GM21423 (cell line): ENCODE measurements around the gene ROS1.

Experiments
- ATAC-seq: cut with Tn5 transposase; IDR thresholded peaks from one replicate; pipeline ENCODE4 v1.9.1; 2021; ENCODE audit warnings: mild to moderate bottlenecking, moderate library complexity; ENCODE audit not compliant: unreplicated experiment

Gene ROS1

DNA sequence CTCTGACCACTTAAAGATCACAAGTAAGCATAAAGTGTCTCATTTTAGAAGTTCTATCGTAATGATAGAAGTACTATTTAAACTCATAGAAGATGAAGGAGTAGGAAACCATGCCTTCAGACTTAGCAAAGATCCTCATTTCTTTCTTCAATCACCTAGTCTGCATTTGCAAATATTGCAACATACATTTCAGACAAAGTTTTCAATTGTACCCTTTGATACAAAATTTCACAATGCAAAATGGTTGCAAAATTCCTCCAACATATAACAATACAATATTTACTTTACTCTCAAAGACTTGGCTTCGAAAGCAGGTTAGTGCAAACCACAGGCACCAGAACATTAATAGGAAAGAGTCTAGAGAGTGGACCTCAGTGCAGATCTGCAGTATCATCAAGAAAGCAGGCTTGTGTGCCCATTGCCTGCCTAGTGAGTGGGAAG lies 16.1 kb upstream of the ROS1 start:
- no peak for ATAC-seq

DNA sequence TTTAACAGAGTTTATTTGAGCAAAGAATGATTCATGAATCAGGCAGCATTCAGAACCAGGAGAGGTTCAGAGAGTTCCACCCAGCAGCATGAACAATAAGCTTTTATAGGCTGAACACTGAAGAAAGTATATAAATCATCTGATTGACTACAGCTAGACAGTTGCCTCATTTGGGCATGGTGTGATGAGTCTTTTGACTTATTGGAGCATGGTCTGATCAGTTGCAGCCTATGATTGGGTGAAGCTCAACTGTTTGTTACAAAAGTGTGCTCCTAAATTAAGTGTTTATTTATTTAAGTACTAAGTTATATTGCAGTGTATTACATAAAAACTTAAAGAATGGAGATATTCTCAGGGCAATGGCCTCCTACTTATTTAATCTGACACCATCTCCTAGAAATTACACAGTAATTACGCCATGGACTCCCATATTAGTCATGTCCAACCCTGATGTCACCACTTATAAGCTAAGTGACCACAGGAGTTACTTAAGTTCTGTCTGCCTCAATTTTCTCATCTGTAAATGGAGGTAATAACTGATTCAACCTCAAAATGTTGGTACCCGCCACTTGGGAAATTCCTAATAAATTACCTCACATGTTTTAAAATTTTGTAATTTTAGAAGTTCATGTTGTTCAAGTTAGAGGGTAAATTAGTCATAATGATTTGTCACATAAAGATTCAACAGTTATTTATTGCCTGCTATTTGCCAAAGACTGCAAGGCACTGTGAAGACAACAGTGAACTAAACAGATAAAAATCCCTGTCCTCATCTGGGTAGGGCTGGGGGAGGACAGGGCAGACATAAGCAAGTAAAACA lies 15.2 kb upstream of the ROS1 start:
- ATAC-seq, result no peak

- ATAC-seq, result no peak
Measured at GRCh38 chr6:117432273-117432672, 6.5 kb upstream of the ROS1 start.

- no peak for ATAC-seq
Measured at GRCh38 chr6:117423754-117424153, 2.0 kb downstream of the ROS1 start.

- no peak for ATAC-seq
Measured at GRCh38 chr6:117418320-117418719, 7.4 kb downstream of the ROS1 start.

DNA sequence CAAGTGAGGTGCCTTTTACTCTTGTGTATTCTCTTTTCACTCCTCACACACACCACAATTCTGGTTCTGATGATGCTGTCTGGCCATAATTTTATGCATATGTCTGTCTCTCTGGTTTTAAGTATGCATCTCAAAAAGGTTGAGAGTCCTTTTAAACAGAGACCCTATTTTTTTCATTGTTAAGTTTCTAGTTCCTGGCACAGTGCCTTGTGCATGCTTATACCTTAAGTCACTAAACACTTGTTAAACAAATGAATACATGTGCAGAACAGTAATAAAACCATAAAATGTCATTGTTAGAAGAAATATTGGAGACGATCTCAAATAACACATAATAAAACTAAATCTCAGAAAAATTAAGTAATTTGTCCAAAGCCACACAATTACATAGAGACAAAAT lies 7.9 kb downstream of the ROS1 start:
- ATAC-seq, result no peak

DNA sequence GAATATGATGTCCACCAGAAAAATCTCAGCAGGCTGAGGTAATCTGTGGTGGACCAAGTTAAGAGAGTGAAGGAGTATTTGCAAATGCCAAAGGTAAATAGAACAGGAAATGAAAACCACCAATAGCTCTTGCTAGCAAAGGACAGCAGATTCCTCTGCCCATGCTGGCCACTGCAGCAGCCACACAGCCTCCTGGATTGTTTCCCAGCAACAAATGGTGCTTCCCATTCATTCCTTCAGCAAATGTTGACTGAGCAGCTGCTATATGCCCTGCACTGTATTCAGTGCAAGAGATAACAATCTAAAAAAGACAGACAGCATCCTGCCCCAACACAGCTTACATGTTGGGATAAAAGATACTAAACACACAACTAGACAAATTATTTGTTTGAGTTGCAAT lies 11.0 kb downstream of the ROS1 start:
- no peak for ATAC-seq

DNA sequence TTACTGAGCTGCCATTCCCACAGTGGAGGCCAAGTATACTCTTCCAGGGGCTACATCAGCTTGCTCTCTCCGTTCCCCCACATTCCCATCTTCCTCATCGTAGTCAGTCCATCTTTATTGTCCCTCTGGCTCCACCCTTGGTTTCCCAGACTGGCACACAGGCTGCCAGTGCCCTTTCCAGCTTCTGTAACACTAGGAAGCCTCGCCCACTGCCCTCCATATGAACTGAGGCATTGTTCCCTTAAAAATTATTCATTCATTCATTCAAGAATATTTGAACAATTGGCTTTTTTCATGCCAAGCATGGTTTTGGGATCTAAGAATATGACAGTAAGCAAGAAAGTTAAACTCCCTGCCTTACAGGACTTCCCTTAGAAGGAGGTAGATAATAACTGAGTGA lies 14.3 kb downstream of the ROS1 start:
- no peak for ATAC-seq

GRCh38 chr6:117409863-117410262 lies 15.9 kb downstream of the ROS1 start:
- no peak for ATAC-seq

- ATAC-seq, result no peak
Measured at GRCh38 chr6:117409420-117409819, 16.3 kb downstream of the ROS1 start.

- ATAC-seq, result no peak
Measured at GRCh38 chr6:117404548-117404947, 21.2 kb downstream of the ROS1 start.

GRCh38 chr6:117401799-117402198 lies 23.9 kb downstream of the ROS1 start:
- no peak for ATAC-seq

- ATAC-seq, result no peak
Measured at GRCh38 chr6:117399924-117400323, 25.8 kb downstream of the ROS1 start.

GRCh38 chr6:117399126-117399525 lies 26.6 kb downstream of the ROS1 start:
- ATAC-seq, result no peak

- no peak for ATAC-seq
Measured at GRCh38 chr6:117397536-117398227, 28.1 kb downstream of the ROS1 start.

- ATAC-seq, result no peak
Measured at GRCh38 chr6:117396228-117396627, 29.5 kb downstream of the ROS1 start.

GRCh38 chr6:117395164-117395563 lies 30.6 kb downstream of the ROS1 start:
- ATAC-seq, result no peak

- no peak for ATAC-seq
Measured at GRCh38 chr6:117393045-117393444, 32.7 kb downstream of the ROS1 start.

DNA sequence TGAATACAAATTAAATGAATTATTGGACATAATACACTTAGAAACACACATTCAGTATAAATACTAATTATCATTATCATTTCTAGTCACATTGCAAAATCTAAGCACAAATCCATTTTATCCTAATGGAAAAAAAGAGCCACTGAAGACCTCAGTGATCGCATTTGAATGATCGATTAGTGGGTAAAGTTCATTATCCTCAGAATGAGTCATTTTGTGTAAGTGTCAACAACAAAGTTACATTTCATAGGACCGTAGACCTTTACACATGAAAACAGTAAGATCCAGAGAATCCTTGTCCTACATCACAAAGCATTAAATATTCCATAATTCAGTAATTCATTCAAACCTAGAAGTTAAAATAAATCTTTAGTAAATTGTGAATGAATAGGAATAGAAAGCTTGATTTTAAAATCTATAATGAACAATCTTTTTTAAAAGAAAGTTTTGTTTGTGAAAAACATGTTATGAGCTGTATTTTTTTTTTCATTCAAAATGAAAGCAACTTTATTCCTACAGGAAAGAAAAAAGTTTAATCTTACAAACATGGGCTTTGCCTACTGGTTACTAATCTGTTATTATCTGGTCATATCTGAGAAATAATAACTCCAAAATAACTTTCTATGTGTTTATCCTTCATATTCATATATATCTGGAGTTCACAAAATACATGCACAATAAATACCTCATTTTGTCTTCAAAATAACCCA lies 33.7 kb downstream of the ROS1 start:
- no peak for ATAC-seq

DNA sequence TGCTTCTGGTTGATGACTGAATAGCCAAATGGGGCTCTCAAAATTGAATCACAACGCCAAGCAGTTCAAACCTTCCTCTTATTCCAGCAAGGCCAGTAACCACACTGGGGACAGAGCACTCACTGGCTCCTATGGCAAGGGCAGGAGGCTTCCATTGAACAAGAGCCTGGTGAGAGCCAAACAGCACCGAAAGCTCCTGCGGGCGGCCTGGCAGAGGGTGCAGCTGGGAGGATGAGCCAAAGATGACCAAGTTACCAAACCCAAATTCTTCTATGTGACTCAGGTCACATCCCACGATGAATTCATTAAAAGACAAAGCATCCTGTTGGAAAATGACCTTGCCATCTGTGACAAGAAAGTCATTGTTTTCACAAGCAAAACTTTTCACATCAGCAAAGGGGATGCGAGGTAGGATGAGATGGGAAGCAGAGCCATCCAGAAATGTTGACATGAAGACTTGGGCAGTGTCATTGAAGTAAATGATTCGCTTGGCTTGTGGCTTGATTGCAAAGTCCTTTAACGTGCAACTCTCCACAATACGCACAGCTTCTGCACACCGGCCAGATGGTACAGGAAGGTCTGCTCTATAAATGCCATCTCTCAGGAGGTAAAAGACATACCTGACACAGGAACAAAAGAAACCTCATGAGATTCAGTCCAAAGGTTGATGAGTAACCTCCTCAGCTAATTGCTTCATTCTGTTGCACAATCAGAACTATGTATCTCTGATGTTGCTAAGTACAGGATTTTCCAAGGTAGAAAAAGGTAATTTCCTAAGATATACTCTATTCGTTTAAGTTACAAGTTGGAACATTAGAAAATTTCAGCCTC lies 36.3 kb downstream of the ROS1 start:
- no peak for ATAC-seq

GRCh38 chr6:117387454-117387974 lies 38.2 kb downstream of the ROS1 start:
- ATAC-seq, result no peak
